GM19240 (cell line): ENCODE data around the gene LYPD6B.

Source experiments
- DNase-seq: peaks from one replicate; pipeline ENCODE4 v3.0.0; 2011; ENCODE audit warnings: low spot score; ENCODE audit not compliant: insufficient read length

The LYPD6B gene

DNA sequence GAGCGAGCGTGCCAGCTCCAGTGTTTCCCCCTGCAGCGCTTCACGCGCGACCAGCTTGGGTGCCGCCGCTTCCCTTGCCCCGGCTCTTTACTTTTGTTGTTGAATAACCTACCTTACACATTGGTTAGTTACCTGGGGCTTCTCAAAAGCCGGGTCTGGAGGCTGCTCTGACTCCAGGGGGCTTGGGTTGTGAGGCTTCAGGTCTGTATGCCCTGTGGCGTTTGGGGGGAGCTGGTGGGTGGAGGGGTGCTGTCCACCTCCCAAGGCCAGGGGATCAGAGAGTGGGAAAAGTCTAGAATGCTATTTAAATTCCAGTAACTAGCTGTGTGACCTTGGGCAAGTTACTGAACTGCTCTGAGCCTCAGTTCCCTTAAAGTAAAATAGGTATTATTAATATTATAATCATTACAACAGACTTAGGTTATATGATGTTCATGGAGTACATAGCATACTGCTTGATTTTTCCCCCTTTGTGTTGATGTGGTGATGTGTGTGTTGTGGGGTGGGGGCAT is 770 bp downstream of the LYPD6B start:
- no peak for DNase-seq

DNA sequence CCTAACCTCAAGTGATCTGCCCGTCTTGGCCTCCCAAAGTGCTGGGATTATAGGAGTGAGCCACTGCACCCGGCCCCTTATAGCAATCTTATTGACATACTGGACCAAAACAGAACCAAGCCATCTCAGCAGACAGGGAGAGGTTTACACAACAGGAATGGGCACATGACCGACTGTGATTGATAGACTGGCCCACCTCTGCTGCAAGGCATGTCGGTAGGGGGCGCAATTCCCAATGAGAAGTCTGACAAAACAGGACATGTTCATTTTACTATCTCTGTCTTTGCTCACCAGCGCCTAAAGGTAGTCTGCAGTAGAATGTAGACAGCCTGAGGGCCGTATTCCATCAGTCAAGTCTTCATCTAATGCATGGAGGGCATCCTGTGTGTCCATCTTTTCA is 2.0 kb downstream of the LYPD6B start:
- peak; percentile 44 for DNase-seq

DNA sequence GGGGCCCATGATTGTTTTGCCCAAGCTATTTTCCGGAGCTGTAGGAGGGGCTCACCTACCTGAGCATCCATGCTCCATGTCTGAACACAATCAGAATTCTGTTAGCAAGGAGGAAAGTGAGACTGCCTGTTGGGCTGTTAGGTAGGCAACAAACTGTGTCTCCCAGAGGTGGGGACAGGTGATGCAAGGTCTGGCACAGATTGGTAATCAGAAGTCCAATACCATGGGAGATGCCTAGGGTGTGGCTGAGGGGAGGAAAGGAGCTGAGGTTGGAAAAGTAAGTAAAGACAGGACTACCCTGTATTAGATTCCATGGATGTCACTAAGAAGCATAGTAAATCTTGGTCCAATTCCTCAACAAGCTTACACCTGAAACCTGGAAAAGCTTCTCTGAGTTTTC is 3.0 kb downstream of the LYPD6B start:
- DNase-seq: no peak

DNA sequence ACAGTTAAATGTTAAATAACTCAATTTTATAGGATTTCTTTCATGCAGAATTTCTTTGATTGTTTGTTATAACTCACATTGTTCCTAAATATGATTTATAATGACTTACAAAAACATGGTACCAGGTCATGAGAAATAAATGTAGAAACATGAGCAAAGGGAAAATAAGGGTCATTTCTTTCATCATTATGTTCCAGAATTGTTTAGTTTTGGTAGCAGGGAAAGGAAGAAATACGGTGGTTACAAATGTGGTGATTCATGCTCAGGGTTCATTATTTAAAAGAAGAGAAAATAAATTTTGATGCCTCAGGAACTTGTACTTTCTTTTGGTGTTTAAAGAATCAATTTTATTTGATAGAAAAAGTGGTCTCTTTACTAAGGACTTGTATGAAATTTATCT is 4.4 kb downstream of the LYPD6B start:
- no peak for DNase-seq

DNA sequence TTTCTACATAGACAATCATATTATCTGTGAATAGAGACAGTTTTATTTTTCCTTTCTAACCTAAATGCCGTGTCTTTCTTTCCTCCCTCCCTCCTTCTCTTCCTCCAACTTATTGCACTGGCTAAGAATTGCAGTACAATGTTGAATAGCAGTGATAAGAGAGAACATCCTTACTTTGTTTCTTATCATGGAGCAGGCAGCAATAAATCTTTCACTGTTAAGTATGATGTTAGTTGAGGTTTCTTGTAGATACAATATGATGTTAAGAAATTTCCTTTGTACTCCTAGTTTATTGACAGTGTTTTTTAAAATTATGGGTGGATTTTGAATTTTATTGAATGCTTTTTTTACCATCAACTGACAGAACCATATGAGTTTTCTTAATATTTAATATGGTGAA is 6.0 kb downstream of the LYPD6B start:
- no peak for DNase-seq

DNA sequence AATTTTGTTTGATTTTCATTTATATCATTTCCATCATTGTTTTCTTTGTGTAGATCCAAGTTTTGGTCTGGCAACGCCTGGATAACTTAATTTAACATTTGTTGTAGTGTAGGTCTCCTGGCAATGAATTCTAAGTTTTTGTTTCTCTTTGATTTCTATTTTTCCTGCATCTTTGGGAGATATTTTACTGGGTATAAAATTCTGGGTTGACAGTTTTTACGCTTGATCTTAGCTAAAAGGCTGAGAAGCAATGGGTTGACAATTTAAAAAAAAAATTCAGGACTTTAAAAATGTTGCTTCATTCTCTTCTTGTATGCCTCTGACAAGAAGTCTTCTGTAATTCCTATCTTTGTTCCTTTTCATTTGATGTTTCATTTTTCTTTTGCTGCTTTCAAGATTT is 8.6 kb downstream of the LYPD6B start:
- no peak for DNase-seq

DNA sequence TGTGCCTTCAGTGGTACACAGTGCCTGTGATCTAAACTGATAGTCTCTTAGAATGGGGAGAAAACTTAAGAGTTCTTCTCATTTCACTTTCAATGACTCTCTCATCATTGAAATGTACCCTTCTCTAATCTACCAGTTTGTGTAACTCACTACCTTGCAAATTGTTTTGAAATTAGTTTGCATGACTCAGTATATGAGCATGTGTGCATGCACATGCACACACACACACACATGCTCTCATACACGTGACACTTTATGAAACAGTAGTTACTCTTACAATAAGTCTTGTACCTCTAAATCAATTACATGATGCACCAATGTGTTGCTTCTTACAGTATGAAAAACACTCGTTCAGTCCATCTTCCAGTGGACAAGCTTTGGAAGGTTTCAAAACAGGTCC is 10.6 kb downstream of the LYPD6B start:
- no peak for DNase-seq

DNA sequence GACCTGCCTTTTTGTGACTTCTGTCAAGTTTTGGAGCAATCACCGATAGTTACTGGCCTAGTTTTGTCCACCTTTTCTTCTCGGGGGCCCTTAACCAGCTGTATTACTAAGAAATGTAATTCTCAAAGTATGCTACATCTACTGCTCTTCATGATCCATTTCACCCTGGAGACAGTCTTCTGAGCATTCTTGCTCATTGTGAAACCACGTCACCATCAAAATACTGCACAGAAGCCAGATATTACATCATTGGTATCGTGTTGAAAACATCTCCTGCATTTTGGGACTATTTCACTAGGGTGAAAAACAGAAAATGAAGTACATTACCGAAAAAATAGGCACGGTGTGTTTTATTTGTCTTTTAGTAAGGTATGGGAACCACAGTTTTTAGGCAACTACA is 11.7 kb downstream of the LYPD6B start:
- DNase-seq: no peak

DNA sequence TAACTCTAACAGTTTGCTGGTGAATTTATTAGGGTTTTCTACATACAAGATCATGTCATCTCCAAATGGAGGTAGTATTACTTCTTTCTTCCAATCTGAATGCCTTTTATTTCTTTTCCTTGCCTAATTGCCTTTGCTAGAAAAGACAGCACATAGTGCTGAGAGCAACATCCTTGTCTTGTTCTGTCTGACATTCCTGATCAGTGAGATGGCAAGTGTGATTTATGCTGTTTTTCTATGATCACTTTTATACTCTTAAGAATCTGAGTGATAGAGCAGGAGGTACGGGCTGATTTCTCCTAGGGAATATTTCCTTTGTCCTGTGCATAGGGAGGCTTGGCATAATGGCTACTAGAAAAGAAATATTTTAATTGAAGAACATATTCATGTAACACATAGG is 17.3 kb downstream of the LYPD6B start:
- no peak for DNase-seq

DNA sequence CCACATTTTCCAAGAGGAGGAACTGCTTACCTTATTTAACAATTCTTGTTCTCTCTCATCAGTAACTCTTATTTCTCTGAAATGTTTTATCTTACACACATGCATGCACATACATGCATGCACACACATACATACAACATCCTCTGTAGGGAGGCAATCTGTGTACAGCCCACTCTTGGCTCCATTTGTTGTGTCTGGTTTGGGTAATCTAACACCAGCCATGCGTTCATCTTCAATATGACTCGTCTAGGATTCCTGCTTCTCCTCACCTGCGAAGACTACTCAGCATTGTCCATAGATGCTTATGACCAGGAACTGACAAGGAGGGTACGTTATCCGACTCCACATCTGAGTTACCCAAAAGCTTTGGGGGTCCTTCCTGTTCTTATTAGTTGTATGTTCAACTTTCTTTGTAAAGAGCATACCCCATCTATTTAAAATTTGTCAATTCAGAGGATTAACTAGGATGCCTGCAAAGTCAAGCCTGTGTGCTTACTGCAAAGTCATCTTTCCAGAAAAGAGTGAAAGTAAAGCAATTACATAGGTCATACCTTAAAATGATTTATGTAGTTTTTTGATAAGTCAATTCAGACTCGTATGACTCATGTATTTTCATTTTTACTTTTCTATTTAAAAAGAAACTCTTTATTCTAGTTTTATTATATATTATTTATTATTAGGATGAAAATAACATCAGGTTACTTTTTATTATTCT is 18.2 kb downstream of the LYPD6B start:
- no peak for DNase-seq

DNA sequence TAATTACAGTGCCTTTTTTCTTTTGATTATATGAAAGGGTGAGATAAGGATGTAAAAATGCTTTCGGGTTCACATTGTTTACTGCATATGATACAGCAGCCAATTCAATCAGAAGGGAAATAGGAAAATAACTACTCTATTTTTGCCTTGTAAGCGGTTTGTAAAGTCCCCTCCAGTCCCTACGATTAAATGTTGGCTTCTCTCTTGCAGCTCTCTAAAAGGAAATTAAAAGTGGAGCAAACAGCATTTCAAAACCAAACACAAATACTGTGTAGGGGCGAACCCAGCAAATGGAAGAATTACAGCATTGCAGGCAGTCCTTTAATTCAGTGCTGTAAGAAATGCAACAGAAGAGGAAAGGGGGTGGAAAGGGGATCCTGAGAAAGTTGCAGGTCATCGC is 18.9 kb downstream of the LYPD6B start:
- DNase-seq: no peak

DNA sequence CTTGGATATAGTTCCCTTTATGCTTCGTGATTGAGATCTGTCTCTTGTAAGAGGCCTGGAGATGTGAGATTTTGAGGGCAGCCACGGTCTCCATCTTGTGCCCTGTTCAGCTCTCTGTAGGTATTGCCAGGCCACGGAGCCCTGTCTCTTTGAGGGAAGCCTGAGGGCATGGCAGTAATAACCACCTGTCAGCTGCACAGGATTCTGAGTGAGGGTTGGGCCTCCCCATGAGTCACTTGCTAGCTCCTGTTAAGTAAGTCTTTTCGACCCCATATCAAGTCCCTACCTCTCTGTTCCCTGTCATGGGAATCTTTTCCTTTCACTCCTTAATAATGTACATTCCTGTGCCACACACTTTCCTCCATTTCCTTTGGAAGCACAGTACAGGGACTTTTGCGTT is 20.4 kb downstream of the LYPD6B start:
- no peak for DNase-seq

DNA sequence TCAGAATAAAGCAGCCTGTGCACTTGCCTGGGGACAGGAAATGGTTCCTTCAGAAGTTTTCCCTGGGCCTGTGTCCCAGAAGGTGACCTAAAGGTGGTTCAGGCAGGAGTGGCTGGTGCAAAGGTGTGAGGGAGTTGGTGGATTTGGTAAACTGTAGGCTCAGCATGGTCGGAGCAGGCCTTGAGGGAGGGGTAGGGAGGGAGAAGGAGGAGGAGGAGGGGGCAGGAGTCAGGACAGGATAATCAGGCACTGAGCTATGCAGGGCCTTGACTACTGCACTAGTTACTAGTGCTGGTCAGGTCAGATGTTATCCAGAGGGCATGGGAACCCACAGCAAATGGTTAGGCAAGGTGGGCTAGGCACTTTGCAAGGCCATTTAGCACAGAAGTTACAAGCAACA is 21.3 kb downstream of the LYPD6B start:
- no peak for DNase-seq

DNA sequence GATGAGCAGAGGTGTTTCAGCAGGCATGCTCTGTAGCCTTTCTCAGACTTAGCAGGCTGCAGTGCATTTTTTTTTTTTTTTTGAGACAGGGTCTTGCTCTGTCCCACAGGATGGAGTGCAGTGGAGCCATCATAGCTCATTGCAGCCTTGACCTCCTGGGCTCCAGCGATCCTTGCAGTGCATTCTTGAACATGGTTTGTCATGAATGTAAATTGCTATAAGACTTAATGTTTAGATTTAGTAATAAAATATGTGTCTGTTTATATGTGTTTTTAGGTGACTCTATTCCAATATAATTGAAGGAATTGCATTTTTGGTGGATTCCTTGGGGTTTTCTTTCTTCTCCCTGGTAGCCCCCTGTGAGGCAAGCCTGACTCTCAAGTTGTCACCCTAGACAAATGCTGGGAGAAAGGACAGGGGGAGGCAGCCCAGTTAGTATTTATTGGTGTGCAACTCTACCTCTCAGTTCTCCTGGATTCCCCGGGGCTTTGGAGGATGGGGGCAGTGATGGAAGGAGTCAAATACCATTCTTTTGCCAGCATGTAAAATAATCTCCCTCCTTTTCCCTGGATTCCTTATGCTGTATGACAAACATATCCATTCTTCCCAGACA is 22.7 kb downstream of the LYPD6B start:
- DNase-seq: no peak

DNA sequence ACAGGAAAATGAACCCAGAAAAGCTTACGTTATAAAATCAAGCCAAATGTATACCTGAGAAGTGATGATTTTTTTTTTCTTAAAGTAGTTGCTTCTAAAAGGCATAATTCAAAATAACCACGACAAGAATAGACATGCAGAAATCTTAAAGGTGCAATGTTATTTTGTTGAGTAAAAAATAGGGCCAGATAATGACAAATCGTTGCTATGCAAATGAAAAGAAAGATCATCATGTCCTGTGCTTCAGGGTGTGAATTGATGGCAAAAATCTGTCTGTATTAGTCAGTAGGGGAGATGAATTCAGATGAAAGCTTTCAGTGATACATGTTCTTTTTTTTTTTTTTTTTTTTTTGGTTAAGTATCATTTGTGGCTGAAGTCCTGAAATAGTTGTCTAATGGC is 24.0 kb downstream of the LYPD6B start:
- DNase-seq: no peak

DNA sequence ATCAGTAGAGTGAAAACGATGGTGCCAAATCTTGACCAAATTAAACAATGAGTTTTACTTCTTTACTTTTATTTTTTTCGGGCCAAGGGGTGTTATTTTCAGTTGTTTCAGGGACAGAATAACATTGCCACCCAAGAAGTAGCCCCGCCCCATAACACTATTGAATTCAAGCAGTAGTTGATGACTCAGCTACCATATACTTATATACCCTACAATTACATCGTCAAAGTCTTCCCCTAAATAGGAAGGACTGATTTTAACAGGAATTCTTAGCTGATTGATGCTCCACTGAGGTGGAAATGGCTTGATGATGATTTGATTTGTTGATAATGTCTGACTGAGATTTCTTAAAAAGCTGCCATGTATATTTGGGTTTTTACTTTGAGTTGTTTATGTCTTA is 24.7 kb downstream of the LYPD6B start:
- DNase-seq: no peak

DNA sequence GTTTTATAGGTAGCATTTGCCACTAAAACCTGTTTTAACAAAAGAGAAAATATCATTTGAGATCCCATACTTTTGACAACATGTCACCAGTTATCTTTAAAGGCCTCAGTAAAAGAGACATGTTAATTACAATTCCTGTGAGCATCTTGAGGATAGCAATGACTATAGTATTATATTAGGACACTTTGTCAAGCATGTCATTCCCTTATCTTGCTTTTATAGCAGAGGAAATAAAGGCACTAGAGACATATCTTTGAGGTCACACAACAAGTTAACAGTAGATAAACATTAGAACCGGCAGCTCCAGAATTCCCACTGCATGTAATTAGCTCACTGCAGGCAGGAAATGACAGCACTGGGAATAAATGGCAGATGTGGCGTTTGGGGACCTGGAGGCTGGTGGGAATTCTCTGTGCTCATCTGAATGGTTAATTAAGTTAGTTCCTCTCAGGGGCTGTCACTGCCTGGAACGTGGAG is 25.9 kb downstream of the LYPD6B start:
- DNase-seq: no peak

DNA sequence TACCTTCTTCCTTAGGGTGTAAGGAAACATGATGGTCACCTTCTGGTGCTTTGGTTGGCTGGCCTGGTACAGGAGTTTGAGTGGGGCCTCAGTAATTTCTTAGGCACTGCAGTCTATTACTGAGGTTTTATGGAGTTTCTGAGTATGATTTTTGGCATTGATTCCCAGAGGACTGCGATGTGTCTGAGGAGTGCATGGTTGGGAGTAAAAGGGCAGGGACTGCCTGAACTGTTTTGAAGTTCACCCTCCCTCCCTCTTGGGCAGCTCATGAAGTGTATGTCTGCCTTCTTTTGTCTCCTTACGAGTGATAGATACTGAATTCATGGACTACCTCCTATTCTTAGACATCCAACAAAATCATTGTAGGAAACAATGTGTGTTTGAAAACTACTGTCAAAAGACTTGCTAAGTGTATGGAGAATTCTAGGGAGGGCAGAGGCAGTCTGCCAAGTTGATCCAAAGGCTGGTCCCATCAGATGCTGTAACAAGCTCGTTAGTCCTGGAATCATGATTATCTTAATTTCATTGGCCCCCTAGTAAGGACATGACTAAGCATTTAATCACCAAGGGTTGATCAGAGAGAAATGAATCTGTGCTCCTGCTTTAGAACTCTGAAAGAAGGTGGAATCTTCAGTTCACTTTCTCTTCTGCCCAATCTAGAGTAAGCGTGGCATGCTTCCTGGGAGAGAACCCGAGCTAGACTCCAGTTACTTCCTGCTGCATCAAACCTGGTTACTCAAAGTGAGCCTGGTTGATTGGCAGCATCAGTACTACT is 26.5 kb downstream of the LYPD6B start:
- DNase-seq: no peak

DNA sequence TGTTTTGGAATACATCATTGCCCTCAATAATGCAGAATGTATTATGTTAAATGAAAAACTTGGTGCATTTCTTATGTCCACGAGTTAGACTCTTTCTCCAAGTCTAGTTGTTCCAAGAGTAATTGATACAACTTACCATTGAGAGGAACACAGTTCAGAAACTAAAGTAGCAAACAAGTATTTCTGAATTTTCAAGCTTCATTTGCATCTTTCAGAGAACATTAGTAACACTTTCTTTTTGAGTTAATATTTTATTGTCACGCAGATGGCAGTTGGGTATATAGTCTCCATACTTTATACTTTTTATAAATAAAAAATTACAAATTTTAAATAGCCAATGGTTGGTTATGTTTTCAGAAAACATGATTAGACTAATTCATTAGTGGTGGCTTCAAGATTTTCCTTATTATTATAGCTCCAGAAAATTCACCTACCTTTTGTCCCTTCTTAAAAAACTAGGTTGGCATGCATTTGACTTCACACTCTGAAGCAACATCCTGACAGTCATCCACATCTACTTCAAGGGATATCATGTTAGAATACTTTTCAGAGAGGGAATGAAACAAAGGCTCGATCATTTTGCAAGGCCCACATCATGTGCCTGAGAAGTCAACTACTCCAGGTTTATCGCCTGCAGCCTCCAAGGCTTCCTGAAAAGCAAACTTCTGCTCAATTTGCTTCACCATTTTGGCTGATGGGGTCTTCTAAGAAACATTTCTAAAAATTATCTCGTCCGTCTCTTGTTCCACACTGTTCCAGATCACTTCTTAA is 29.9 kb downstream of the LYPD6B start:
- no peak for DNase-seq

DNA sequence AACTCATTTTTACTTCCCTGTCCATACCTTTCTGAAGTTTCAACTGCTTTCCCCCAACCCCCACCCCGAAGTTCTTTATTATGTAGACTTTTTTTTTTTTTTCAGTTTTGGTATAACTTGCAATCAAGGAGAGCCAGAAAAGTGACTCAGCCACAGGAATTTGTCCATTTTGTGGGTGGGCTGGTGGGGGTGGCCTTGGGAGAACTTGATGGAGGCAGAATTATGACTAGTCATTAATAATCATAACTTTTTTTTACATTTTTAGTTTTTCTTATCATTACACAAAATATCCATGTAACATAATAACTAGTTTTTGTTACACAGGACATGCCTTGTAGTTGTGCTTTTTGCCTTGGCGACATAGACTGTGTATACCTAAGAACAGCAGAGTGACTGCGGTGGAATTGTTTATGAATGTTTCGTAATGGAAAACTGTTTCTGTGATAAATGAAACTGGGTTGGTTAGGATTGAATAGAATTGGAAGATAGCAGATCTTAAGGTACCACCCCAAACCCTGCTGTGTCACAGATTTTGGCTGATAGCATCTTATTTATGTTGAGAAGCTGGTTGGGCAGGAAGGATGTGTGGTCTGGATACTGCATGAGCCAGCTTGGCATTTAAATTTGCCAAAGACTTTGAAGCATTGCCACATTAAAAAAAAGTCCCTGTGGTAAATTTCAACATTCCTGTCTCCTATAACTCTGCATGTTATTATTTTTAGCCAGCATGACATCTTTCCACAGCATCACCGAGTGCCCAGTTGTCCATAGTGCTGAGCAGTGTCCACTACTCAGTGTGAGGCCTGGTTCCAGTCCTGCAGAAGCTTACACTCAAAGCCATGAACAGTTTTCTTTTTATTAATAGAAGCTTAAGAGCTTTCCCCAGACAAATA is 30.7 kb downstream of the LYPD6B start:
- no peak for DNase-seq
